HCT116 (cell line): ENCODE results near the gene EEF1A2. TPM values are rescaled to one million over a fixed set of nuclear protein-coding genes. Genes with fewer than 3 reads are reported as not detected.

Source experiments
- ATAC-seq: fragments of 200-7000 bp; cut with Tn5 transposase; 2 replicates; pipeline ENCODE4 v1.9.1; 2020; ENCODE audit warnings: mild to moderate bottlenecking, moderate library complexity
- BruUV-seq: library from RNA; stranded (reverse); fragments of 400-500 nt; replicated peaks from 2 replicates; lab custom pipeline; 2021; lab: Mats Ljungman, UMichigan
- CTCF ChIA-PET: fragments of 300-600 bp; sonication (Branson Sonifier 250); formaldehyde crosslinking; loops from one replicate; lab custom pipeline; 2021; ENCODE audit warnings: antibody characterized with exemption; lab: Charles Lee
- POLR2A ChIA-PET: fragments of 300-600, 350-600 bp; sonication (Branson Sonifier 250); formaldehyde crosslinking; loops from one replicate; lab custom pipeline; 2021; ENCODE audit warnings: antibody characterized with exemption; lab: Charles Lee
- RAD21 ChIA-PET, 2 experiments: fragments of 300-600 bp; sonication (Branson Sonifier 250); formaldehyde crosslinking; loops; one replicate each; lab custom pipeline; 2023; ENCODE audit warnings: low total read pairs in 2 of 2; ENCODE audit not compliant: uncharacterized antibody in 2 of 2, unreplicated experiment in 2 of 2, low non-redundant PET in 1 of 2; lab: Charles Lee
- DNase-seq: peaks from one replicate; pipeline ENCODE4 v3.0.0-alpha.2; 2010; ENCODE audit warnings: low read depth, low spot score
- H2AFZ ChIP-seq: fragments of 200-600 bp; shearing (Covaris generic), sonication (generic); 2 replicates; pipeline ENCODE4 v1.6.1; 2017; ENCODE audit warnings: low read depth, mixed run types, mixed read lengths, antibody characterized with exemption, low read length; ENCODE audit not compliant: poor library complexity, severe bottlenecking
- H3K27ac ChIP-seq: 2 replicates; pipeline ENCODE4 v1.5.1; 2012; ENCODE audit warnings: low read depth, low read length
- H3K27me3 ChIP-seq: fragments of 200-600 bp; sonication (generic); 2 replicates; pipeline ENCODE4 v1.6.1; 2016; ENCODE audit warnings: mixed run types, low read length, mixed read lengths; ENCODE audit not compliant: insufficient read depth
- H3K36me3 ChIP-seq, 2 experiments: fragments of 200-500 bp in 1 of 2; fragments of 200-600 bp in 1 of 2; sonication (Bioruptor generic) in 1 of 2; sonication (generic) in 1 of 2; 2 replicates each; pipeline versions ENCODE4 v1.5.1 to v1.6.1; 2014 to 2016; ENCODE audit warnings: low read length in 2 of 2, inconsistent platforms in 1 of 2, mixed read lengths in 1 of 2, mixed run types in 1 of 2; ENCODE audit not compliant: insufficient read depth in 2 of 2, control insufficient read depth in 1 of 2
- H3K4me1 ChIP-seq, 2 experiments: fragments of 200-600 bp in 1 of 2; sonication (generic) in 1 of 2; 2 replicates each; pipeline versions ENCODE4 v1.5.1 to v1.6.1; 2012 to 2017; ENCODE audit warnings: low read length in 2 of 2, inconsistent platforms in 1 of 2, mild to moderate bottlenecking in 1 of 2, mixed read lengths in 1 of 2, mixed run types in 1 of 2, moderate library complexity in 1 of 2; ENCODE audit not compliant: insufficient read depth in 2 of 2, control insufficient read depth in 1 of 2
- H3K4me2 ChIP-seq: fragments of 200-600 bp; sonication (generic); 2 replicates; pipeline ENCODE4 v1.6.1; 2017; ENCODE audit warnings: mixed run types, low read length, mixed read lengths
- H3K4me3 ChIP-seq, 2 experiments: fragments of 200-600 bp in 1 of 2; sonication (generic) in 1 of 2; replicated peaks in 1 of 2; 2 replicates each; pipeline ENCODE4 v1.5.1; 2011 to 2016; ENCODE audit warnings: low read length in 2 of 2, control low read depth in 1 of 2, low read depth in 1 of 2, mild to moderate bottlenecking in 1 of 2, mixed read lengths in 1 of 2, mixed run types in 1 of 2
- H3K79me2 ChIP-seq: fragments of 200-600 bp; sonication (generic); 2 replicates; pipeline ENCODE4 v1.6.1; 2017; ENCODE audit warnings: mild to moderate bottlenecking, mixed run types, low read length, moderate library complexity, mixed read lengths; ENCODE audit not compliant: insufficient read depth
- H3K9ac ChIP-seq: fragments of 200-600 bp; sonication (generic); 2 replicates; pipeline ENCODE4 v1.6.1; 2016; ENCODE audit warnings: low read length, mixed read lengths
- H3K9me2 ChIP-seq: fragments of 200-600 bp; sonication (generic), shearing (Covaris generic); 2 replicates; pipeline ENCODE4 v1.6.1; 2017; ENCODE audit warnings: mixed run types, mild to moderate bottlenecking, moderate library complexity; ENCODE audit not compliant: insufficient read depth
- H3K9me3 ChIP-seq, 2 experiments: fragments of 200-500 bp in 1 of 2; fragments of 200-600 bp in 1 of 2; sonication (Bioruptor generic) in 1 of 2; sonication (generic) in 1 of 2; 2 replicates each; pipeline ENCODE4 v1.6.1; 2014 to 2017; ENCODE audit warnings: low read length in 2 of 2, mixed read lengths in 2 of 2, inconsistent platforms in 1 of 2, low read depth in 1 of 2, mild to moderate bottlenecking in 1 of 2, mixed run types in 1 of 2, moderate library complexity in 1 of 2; ENCODE audit not compliant: control insufficient read depth in 1 of 2, insufficient read depth in 1 of 2
- H4K20me1 ChIP-seq: fragments of 200-600 bp; sonication (generic), shearing (Covaris generic); 2 replicates; pipeline ENCODE4 v1.6.1; 2017; ENCODE audit warnings: mixed run types, mild to moderate bottlenecking, moderate library complexity; ENCODE audit not compliant: insufficient read depth
- CBX3 ChIP-seq: IDR thresholded peaks from 2 replicates; pipeline ENCODE4 v1.6.1; 2012; ENCODE audit warnings: low read depth
- CEBPB ChIP-seq: IDR thresholded peaks from 2 replicates; pipeline ENCODE4 v1.6.1; 2012; ENCODE audit warnings: low read depth
- ELF1 ChIP-seq: IDR thresholded peaks from 2 replicates; pipeline ENCODE4 v1.6.1; 2012; ENCODE audit warnings: low read depth, borderline replicate concordance
- EZH2 ChIP-seq: fragments of 200-600 bp; sonication (generic); IDR thresholded peaks from 2 replicates; pipeline ENCODE4 v1.6.1; 2017; ENCODE audit warnings: antibody characterized with exemption, mixed run types
- EZH2phosphoT487 ChIP-seq: fragments of 200-600 bp; IDR thresholded peaks from 2 replicates; pipeline ENCODE4 v1.6.1; 2018; ENCODE audit warnings: antibody characterized with exemption, borderline replicate concordance
- JUND ChIP-seq: IDR thresholded peaks from 2 replicates; pipeline ENCODE4 v1.6.1; 2012
- MAX ChIP-seq: IDR thresholded peaks from 2 replicates; pipeline ENCODE4 v1.6.1; 2012
- RAD21 ChIP-seq: IDR thresholded peaks from 2 replicates; pipeline ENCODE4 v1.6.1; 2012; ENCODE audit warnings: low read depth, mild to moderate bottlenecking
- REST ChIP-seq: IDR thresholded peaks from 2 replicates; pipeline ENCODE4 v1.6.1; 2012; ENCODE audit warnings: low read depth
- SP1 ChIP-seq: IDR thresholded peaks from 2 replicates; pipeline ENCODE4 v1.6.1; 2012; ENCODE audit warnings: low read depth
- ZBTB33 ChIP-seq: IDR thresholded peaks from 2 replicates; pipeline ENCODE4 v1.6.1; 2011; ENCODE audit warnings: mild to moderate bottlenecking, low read length, moderate library complexity; ENCODE audit not compliant: insufficient replicate concordance; ENCODE audit errors: extremely low read depth
- ZFX ChIP-seq: fragments of 450-650 bp; IDR thresholded peaks from 2 replicates; pipeline ENCODE4 v1.6.1; 2017
- ZNF274 ChIP-seq: fragments of 200-500 bp; sonication (Bioruptor generic); IDR thresholded peaks from 2 replicates; pipeline ENCODE4 v1.6.1; 2014; ENCODE audit warnings: mild to moderate bottlenecking, low read depth, low read length, inconsistent platforms
- intact Hi-C: fragments of 100-400 bp; cut with micrococcal nuclease; formaldehyde crosslinking; loops from 2 replicates; pipeline ENCODE4 v1.10.0; 2022
- total RNA-seq: library from RNA; stranded (reverse); gene quantifications from one replicate; pipeline ENCODE4 v1.2.1, GENCODE V29; 2021; ENCODE audit not compliant: unreplicated experiment
- TF ChIP-seq, protein P1 (sequence below), 3 experiments: fragments of 200-600 bp in 1 of 3; sonication (generic) in 1 of 3; IDR thresholded peaks in 2 of 3; conservative IDR thresholded peaks in 1 of 3; 2 replicates each; pipeline ENCODE4 v1.5.1; 2012 to 2017; ENCODE audit warnings: low read depth in 2 of 3, low read length in 2 of 3, antibody characterized with exemption in 1 of 3, borderline replicate concordance in 1 of 3, control low read depth in 1 of 3, mild to moderate bottlenecking in 1 of 3, mixed read lengths in 1 of 3, mixed run types in 1 of 3, moderate library complexity in 1 of 3; ENCODE audit not compliant: insufficient read depth in 1 of 3

EEF1A2 gene
- total RNA-seq, 1 experiment from 2014 or later = 454 TPM

DNA sequence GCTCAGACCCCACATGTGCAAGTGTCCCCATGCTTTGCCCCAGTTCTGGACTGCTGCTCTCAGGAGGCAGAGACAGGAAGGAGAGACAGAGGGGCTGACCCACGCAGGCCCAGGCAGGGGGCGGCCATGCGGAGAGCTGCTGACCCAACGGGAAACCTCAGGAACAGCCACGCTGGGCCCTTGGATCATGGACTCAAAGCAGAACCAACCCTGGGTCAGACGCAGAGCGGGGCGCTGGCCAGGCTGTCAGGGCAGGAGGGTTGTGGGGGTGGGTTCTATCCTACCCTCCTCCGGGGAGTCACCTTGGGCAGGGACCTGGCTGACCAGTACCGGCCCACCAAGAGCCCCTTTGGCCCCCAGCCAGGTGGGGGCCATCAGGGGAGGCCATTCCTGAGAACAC lies 28.5 kb downstream of the EEF1A2 start:
- POLR2A ChIA-PET = no interaction called here
- RAD21 ChIA-PET = no interaction called here
- Histone ChIP-seq H3K27ac (no peak overlapping the region), H3K36me3 (no peaks in the 10 kb centered on the region), H3K4me1 (peaks cover 0 to 11% of the 10 kb centered on the region in 2 experiments; a peak in 1 of 4 replicates), H3K79me2 (peaks cover 55% of the 10 kb centered on the region), H2AFZ (no peak overlapping the region), H4K20me1 (no peaks in the 10 kb centered on the region), H3K4me3 (no peak overlapping the region; a peak in 1 of 4 replicates), H3K9me2 (no peaks in the 10 kb centered on the region), H3K27me3 (no peaks in the 10 kb centered on the region), H3K9ac (no peak overlapping the region)
- DNase-seq (no peak), ATAC-seq (no peak)
- no TSS peak for BruUV-seq
- intact Hi-C loops = no loop called here
- CTCF ChIA-PET = interaction anchor here (1.2 kb wide), 1 partner anchor 568 kb away, joined by 3 read pairs; no protein-coding TSS in a partner anchor
- no peak for TF ChIP-seq ZBTB33
- TF ChIP-seq SP1 = no peak
- TF ChIP-seq CEBPB = no peak
- TF ChIP-seq ZNF274 = no peak
- TF ChIP-seq RAD21 = no peak
- no peak for TF ChIP-seq EZH2phosphoT487
- TF ChIP-seq, protein P1, sequence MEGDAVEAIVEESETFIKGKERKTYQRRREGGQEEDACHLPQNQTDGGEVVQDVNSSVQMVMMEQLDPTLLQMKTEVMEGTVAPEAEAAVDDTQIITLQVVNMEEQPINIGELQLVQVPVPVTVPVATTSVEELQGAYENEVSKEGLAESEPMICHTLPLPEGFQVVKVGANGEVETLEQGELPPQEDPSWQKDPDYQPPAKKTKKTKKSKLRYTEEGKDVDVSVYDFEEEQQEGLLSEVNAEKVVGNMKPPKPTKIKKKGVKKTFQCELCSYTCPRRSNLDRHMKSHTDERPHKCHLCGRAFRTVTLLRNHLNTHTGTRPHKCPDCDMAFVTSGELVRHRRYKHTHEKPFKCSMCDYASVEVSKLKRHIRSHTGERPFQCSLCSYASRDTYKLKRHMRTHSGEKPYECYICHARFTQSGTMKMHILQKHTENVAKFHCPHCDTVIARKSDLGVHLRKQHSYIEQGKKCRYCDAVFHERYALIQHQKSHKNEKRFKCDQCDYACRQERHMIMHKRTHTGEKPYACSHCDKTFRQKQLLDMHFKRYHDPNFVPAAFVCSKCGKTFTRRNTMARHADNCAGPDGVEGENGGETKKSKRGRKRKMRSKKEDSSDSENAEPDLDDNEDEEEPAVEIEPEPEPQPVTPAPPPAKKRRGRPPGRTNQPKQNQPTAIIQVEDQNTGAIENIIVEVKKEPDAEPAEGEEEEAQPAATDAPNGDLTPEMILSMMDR (IDR thresholded peaks at IDR 0.05 in 2 of 3, conservative IDR thresholded peaks at IDR 0.05 in 1 of 3; ENCODE audit: borderline replicate concordance in 1 of 3, insufficient read depth in 1 of 3, low read depth in 2 of 3, low read length in 2 of 3) = no peak
- no peak for TF ChIP-seq CBX3
- no peak for TF ChIP-seq ELF1
- no peak for TF ChIP-seq ZFX
- no peak for TF ChIP-seq EZH2
- no peak for TF ChIP-seq MAX
- TF ChIP-seq REST = no peak
- TF ChIP-seq JUND = no peak
- TF ChIP-seq, all 23 proteins: peak for 0
- Histone ChIP-seq H3K4me2 (peak overlapping the region; percentile 82; the same call in 1 of the 2 replicates), H3K9me3 (no peaks in the 10 kb centered on the region)
